HG02642 (cell line): ENCODE measurements around the gene PDZD2.
"Not testable (repeated sequence)": the region's sequence is repeated elsewhere in the genome, so short reads cannot be mapped to it uniquely, and the experiment has no call there.

Source experiments
- ATAC-seq: cut with Tn5 transposase; IDR thresholded peaks from one replicate; pipeline ENCODE4 v1.9.1; 2021; ENCODE audit warnings: mild to moderate bottlenecking; ENCODE audit not compliant: unreplicated experiment, poor library complexity

The PDZD2 gene

DNA sequence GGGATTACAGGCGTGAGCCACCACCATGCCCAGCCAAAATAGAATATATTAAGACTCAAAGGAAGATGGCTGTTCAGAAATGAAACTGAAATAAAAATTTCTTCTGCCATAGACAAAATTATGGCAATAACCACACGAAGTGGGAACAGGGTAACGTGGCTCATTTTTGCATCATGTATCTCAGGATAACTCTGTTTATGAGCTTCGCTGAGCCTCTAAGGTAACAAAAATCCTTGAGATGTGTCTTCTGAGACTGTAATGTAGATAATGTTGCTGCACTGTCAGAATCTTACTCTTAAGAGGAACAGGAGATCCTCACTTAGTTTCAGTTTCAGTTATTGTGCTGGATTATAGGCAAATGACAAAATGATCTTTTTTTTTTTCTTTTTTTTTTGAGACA is 381.3 kb downstream of the PDZD2 start:
- ATAC-seq, result peak; percentile 85

DNA sequence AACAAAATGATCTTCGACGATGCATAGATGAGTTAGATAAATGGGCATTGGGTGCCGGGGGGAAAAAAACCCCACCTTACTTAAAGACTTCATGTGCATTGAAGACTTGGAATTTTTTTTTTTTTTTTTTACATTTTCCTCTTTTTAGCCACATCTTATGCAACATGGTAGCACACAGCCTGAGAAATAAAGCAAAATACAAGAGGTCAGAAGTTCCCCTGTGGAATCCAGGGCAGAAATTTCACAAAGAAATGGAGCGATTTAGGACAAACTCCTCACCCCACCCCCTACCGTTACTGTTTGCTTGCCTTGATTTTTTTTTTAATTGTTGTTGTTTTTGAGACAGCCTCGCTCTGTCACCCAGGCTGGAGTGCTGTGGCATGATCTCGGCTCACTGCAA is 382.0 kb downstream of the PDZD2 start:
- ATAC-seq, result no peak

DNA sequence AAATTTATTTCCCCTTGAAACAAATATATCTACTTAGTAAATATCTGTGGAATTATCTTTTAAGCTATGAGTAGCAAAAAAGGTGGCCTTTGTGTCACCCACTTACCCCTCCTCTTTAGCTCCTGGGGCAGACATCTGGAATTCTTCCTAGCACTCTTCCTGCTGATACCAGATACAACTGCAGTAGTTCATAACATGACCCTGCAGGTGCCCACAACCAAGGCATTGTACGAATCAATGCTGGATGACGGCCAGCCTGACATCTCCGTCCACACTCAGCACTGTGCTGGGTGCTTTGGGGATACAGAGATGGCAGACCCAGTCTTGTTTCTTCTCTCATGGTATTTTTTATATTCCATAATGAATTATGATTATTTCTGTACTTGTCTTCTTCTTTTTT is 382.8 kb downstream of the PDZD2 start:
- ATAC-seq, result no peak

DNA sequence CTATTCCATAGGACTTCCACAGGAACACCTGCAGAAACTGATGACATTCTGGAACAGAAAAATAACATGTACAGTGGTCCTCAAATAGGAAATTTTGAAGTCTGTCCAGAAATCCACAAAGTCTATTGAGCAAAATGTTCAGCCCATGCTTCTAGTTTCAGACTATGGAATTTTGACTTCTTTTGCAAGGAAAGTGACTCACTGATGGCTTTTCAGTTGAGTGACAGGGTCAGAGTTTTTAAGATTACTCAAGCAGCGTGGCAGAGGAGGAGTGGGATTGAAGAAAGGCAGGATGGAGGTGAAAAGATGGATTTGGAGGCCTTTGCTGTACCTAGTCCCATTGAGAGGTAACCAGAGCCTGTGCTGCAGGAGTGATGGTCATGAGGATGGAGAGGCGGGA is 383.7 kb downstream of the PDZD2 start:
- no peak for ATAC-seq

DNA sequence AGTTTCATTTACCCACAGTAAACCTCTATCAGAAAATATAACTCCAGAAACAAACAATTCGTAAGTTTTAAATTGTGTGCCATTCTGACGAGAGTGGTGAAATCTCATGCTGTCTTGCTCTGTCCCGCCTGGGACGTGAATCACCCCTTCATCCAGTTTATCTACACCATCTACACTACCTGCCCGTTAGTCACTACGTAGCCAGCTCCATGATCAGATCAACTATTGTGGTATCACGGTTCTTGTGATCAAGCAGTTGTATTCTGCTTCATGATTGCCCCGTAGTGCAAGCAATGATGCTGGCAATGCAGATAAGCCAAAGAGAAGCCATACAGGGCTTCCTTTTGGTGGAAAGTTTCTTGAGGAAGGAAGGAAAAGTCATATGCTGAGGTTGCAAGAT is 384.9 kb downstream of the PDZD2 start:
- no peak for ATAC-seq

DNA sequence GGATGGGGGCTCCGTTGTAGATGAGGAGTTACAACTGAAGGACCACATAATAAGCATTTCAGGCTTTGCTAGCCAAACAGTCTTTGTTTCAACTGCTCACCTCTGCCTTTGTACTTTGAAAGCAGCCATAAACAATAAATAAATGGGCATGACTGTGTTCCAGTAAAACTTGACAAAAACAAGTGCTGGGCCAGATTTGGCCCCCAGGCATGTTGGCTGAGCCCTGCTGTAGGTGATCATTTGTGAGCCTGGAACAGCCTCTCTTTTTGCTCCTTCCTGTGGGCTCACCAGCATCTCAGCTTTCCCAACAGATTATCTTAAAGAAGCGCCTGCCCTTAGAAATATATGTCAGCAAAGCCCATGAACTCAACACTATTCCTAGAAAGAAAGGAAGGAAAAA is 385.8 kb downstream of the PDZD2 start:
- ATAC-seq, result no peak

DNA sequence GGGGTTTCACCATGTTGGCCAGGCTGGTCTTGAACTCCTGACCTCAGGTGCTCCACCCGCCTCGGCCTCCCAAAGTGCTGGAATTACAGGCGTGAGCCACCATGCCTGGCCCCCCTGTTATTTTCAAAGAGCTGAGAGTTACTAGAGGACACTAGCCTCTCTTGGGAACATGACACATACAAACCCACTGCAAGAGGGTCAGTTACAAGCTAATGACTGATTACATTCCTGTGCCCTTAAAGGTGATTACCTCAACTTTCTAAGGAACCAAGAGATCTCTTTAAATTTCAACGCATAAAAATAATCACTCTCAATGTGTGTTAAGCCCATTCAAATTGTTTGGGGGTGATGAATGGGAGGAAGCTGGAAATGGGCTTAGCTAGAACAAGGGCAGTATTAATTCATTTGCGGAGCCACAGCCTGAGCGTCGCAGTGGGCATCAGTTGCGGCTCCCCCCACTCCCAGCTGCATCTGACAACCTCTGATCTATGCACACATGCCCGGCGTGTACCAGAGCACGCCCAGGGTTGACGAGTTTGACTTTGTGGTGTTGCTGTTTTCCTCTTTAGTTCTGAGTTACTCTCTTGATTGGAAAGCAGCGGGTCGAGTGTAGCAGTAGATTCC is 388.3 kb downstream of the PDZD2 start:
- ATAC-seq, result no peak

DNA sequence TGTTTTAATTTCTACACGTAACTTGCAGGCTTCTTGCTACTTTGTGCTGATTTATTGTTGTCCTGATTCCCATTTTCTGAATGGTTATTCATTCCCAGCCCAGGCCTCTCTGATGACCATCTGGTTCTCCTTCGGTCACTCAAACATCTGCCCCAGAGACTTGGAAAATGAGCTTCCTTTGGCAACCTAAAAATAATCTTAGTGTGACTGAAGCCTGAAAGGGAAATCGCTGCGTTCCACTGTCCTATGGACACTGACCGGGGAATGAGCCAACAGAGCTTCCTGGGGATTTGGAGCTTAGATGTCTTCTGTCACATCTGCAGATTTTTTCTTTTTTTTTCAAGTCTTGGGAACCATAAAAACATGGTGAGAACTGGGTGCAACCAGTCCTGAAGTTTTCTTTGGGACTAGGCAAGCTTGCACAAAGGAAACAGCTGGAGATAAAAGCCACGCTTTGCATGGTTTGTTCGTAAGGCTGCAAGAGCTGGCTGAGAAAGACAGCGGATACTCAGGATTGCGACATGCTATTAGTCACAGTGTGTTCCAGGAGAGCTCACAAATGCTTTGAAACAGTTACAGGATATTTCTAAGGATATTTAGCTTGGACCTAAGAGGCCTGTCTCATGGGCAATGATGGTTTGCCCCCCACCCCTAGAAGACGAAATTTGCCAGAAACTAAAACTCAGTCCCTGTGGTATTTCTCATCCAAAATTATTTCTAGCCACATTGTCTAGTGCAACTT is 389.0 kb downstream of the PDZD2 start:
- ATAC-seq, result no peak

DNA sequence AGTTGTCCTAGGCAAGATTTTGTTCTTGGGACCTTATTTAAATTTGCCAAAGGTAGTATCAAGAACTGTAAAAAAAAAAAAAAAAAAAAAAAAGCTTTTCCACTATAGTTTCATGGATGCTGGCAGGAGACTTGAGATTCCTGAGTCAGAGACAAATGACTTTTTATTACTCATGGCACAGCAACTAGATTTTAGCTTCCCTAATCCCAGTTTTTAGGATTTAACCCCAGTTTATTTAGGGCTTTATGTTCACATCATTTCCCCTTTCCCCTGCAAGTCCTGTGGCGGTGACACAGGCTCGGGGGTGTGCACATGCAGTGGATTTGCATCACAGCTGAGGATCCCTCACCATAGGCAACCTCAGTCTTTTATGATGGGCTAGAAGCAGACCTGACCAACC is 390.3 kb downstream of the PDZD2 start:
- no peak for ATAC-seq

DNA sequence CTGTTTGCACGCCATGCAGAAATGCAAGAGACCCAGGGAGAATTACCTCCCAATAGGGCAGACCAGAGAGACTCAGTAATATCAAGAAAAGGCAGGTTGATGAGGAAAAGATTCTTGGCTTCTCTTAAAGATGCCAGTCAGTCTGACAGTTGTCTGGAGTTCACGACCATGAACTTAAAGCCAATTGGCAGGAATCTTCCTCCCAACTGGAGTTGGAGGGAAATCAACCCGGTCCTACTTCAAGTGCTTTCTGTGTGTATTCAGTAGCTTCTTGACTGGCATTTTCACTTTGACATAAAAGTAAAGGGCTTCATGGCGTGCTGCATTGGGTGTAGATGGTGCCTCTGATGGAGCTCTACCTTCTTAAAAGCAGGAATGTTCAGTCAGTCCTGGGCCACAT is 390.9 kb downstream of the PDZD2 start:
- ATAC-seq, result no peak

DNA sequence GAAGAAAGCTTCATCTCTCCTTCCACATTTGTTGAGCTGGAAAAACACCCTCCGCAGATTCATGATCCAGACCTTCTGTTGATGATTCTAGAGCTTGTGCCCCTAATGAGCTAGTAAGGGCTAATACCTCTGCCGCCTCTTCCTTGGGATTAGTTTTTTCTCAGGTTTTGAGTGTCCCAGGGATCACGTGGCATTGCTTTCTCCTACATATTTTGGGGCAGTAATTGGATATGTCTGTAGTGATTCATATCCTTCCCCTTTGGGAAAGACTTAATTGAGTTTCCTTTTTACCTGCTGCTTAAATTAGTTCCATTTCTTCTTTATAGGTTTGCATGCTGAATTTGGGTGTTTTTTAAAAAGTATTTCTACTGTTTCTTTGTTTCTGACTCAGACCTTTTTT is 391.3 kb downstream of the PDZD2 start:
- no peak for ATAC-seq

DNA sequence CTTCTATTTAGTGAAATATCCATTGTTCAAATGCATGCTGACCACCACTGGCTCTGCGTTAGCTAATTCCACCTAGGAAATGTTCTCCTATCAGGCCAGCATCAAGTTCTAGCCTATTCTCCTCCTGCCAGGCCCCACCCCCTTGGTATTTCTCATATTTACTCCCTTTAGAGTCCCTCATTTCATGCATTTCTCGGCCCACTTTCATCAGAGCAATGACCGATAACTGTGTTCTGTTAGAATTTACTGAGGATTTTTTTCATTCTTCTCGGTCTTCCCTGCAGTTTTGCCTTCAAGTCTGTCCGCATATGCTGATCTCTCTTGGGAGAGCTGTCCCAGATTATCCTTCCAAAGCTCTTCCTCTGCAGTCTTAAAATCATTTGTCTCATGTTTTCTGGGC is 391.8 kb downstream of the PDZD2 start:
- no peak for ATAC-seq

DNA sequence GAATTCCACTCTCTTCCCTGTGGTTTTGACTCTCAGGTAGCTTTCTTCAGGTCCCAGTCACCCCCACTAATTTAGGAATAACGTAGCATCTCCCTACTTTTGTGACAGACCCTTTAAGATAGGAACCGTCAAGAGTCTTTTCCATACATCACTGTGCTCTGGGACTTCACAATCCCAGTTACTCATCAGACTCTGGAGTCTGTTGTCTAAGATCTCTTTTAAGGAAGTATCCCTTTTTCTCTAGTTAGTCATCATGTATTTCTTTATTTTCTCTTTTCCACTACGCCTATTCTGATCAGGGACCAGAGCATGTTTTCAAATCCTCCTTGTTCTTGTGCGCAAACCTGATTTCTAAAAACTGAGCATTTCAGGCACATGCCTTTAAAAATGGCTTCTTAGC is 392.2 kb downstream of the PDZD2 start:
- ATAC-seq, result no peak

DNA sequence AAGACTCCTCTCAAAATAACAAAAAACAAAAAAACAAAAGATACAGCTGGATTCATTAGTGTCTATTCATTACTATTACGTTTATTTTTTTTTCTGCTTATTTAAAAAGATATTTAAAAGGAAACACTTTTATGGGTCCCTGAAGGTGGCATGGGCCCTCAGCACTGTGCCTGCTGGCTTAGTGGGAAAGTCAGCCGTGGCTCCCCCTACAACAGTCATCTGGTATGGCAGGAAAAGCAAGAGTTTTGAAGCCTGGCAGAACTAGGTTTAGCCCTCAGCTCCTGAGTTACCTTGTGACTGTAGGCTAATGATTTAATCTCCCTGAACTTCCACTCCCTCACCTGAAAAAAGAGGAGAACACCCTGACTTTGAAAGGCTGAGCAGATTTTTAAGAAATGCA is 399.6 kb downstream of the PDZD2 start:
- no peak for ATAC-seq

DNA sequence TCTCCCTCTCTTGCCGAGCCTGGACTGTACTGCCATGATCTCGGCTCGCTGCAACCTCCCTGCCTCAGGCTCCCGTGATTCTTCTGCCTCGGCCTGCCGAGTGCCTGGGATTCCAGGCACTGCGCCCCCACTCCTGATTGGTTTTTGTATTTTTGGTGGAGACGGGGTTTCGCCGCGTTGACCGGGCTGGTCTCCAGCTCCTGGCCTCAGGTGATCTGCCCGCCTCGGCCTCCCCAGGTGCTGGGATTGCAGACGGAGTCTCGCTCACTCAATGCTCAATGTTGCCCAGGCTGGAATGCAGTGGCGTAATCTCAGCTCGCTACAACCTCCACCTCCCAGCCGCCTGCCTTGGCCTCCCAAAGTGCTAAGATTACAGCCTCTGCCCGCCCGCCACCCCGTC is 400.2 kb downstream of the PDZD2 start:
- ATAC-seq, result not testable (repeated sequence)

DNA sequence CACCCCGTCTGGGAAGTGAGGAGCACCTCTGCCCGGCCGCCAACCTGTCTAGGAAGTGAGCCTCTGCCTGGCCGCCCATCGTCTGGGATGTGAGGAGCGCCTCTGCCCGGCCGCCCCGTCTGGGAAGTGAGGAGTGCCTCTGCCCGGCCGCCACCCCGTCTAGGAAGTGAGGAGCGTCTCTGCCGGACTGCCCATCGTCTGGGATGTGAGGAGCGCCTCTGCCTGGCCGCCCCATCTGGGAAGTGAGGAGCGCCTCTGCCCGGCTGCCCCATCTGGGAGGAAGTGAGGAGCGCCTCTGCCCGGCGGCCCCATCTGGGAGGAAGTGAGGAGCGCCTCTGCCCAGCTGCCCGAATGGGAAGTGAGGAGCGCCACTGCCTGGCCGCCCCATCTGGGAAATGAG is 400.7 kb downstream of the PDZD2 start:
- ATAC-seq, result not testable (repeated sequence)

DNA sequence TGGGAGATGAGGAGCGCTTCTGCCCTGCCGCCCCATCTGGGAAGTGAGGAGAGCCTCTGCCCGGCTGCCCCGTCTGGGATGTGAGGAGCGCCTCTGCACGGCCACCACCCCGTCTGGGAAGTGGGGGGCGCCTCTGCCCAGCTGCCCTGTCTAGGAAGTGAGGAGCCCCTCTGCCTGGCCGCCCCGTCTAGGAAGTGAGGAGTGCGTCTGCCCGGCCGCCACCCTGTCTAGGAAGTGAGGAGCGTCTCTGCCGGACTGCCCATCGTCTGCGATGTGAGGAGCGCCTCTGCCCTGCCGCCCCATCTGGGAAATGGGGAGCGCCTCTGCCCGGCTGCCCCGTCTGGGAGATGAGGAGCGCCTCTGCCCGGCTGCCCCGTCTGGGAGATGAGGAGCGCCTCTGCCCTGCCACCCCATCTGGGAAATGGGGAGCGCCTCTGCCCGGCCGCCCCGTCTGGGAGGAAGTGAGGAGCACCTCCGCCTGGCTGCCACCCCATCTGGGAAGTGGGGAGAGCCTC is 401.3 kb downstream of the PDZD2 start:
- ATAC-seq, result not testable (repeated sequence)

DNA sequence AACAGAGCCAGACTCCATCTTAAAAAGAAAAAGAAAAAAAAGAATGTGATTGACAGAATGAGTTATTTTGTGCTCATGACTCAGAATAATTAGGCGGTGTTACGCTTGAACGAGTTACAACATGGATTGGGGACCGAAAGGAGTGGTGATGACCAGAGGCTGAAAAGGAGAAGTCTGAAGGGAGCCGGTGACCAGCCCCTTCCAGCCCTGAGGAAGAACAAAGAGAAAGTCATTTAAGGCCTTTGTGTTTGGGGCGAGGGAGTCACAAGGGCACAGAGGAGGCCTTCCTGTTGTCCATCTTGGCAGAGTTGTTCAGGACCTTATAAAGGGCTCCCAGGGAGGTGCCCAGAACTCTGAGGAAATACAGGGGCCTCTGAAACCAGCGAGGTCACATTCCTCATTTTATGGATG is 403.6 kb downstream of the PDZD2 start:
- no peak for ATAC-seq

DNA sequence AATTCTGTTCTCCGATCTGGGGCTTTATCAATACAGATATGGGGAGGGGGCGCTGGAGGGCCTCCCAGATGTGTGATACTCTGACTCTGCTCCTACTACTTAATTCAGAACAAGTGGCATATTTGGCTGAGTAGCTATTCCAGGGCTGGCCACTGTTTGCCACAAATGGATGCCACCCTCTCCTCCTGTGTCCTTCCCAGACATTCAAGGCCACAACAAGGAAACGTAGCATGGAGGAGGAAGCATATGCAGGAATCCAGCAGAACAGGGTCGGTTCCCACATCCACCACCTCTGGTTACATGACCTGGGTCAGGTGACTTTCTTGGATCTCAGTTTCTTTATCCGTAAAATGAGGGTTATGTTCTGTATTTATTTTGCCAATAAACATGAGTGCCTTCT is 404.2 kb downstream of the PDZD2 start:
- ATAC-seq, result no peak

DNA sequence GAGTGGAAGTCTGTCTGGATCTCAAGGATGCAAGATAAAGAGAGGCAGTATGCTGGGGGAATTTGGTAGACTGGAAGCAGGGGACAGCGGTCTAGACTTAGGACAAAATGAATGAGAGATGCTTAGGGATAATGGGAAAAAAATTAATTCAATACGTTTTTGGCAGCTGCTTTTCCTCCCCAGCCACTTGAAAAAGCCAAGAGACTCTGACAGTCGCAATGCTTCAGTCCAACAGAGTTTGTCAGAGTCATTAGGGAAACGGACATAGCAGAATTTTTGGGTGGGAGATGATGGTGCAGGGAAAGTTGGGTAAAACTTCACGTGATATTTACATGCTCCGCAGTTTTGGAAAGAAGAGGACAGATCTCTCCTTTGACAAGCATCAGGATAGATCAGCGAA is 405.5 kb downstream of the PDZD2 start:
- no peak for ATAC-seq

DNA sequence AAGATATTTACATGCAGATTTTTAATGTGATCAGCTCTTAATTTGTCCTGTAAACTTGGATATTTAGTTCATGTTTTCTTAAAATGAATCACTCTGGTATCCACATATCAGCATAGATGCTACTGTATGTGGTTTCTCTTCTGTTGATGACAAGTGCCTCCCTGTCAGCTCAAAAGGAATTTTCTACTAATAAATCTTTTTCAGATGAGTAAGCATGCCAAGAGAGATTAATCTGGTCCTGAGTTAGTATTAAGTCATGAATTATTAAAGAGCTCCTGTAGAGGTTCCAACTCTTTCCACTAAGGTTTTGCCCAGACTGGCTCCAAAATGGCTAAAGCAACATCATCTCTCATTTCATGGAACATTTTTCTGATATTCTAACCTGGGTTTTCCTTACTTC is 406.0 kb downstream of the PDZD2 start:
- ATAC-seq, result no peak

DNA sequence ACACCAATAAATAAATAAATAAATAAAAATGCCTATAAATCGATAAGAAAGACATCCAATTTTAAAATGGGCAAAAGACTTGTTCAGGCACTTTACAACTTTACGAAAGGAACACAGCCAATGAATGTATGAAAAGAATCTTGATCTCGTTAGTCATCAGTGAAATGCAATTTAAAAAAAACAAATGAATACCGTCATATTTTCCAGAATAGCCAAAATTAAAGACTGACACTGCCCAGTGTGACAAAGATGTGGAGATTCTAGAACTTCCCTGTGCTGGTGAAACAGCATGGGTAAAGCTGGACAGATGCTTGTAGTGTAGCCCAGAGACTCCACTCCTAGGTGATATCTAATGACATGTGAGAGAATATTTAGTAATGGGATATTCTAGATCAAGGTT is 408.1 kb downstream of the PDZD2 start:
- ATAC-seq, result no peak
